ENCODE measurements around the gene FAM118B.

FAM118B gene

GRCh38 chr11:126186708-126187529, 24.7 kb upstream of the FAM118B start:
- DNase-seq (ENCODE audit: low read depth), result no peak

- DNase-seq (ENCODE audit: low read depth), result no peak
Measured at GRCh38 chr11:126188332-126189108, 23.1 kb upstream of the FAM118B start.

DNA sequence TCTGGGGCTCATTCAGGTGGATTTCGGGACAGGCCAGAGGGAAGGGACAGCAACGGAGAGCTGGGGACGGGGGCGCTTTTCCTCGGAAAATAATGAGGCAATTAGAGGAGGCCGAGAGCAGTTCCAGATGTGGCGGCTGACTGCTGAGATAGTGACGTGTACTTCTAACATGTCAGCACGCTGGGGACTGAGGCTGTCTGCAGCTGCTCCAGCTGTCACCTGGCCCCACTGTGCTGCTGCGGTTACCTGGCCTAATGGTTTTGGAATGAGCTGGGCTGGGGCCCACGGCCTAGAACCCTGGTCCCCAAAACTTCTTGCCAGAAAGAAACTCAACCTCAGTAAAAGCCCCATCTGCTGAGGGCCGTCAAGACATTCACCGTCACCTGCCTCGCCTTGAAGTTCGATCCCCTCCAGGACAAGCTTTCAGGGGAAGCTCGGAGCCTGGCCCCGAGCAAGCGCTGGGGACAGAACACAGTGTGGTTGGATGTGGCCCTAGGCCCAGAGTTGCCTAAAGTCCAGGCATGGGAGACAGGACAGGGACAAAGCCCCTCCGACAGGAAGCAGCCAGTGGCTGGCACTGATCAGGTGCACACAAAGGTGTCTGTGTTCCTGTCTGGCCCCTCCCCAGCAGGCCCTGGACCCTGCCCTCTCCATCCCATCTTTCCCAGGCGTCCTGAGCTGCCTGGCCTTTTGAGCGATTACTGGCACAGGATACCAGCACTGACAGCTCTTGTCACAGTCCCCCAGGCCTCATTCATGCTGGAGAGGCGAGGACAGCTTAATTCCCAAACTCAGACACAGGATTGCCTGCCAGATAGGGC, 22.3 kb upstream of the FAM118B start:
- no peak for DNase-seq (ENCODE audit: low read depth)

DNA sequence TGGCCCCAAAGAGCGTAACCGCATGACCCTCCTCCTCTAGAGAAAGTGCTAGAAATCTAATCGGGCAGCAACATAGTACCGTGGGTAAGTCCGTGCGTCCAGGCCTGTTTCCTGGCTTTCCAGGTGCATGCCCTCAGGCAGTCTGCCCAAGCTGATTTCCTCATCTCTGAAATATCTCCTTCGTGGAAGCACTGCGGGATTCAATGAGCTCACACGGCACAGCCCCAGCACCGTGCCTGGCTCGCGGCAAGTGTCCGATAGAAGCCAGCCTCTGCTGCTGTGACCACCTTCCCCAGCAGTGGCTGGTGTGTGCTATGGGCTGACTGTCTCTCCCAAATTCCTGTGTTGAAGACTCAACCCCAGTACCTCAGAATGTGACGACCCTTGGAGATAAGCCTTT, 20.8 kb upstream of the FAM118B start:
- no peak for DNase-seq (ENCODE audit: low read depth)

DNA sequence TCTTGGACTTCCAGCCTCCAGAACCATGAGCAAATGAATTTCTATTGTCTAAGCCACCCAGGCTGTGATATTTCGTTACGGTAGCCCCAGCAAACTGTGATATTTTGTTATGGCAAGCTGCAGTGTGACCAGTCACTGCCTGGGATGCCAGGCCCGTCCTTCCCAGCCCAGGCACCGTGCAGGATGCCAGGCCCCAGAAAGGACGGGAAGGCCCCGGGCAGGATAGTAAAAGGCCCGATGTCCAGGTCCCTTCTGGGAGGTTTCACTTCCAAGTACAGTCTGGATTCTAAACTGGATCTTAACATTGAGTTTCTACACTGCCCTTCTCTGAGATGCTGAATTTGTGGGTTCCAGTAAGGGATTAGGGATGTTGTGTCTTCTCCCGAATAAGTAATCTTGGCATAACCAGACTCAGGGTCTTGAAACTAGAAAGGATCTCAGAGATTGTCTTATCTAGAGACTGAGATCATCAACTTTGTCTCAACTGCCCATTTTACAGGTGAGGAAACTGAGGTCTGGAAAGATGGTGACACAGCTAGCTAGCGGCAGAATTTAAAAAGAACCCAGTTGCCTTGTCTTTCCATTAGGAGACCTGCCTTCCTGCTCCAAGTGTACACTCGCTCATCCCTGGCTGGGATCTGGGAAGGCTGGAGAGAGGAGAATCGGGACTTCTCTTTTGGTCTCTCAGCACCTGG, 20.1 kb upstream of the FAM118B start:
- no peak for DNase-seq (ENCODE audit: low read depth)

- DNase-seq (ENCODE audit: low read depth), result no peak
Measured at GRCh38 chr11:126192361-126192760, 19.2 kb upstream of the FAM118B start.

DNA sequence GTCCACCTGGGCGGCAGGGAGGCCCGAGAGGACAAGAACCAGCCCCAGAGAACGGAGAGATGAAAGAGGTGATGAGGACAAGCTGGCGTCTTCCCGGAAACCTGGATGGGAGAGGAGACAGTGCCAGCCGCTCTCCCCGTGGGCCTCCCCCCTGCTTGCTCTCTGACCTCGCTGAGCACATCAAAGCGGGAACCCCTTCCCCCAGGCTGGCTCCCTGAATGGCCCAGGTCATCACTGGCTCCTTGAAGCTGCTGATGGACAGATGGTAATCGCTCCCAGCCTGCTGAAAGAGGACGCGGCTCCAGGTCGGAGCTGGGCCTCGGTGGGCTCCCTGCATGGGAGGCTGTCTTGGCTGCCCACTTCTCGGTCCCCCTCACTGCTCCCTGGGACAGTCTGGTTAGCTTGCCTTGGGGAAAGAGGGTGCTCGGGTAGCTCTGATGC, 18.5 kb upstream of the FAM118B start:
- DNase-seq (ENCODE audit: low read depth), result no peak

DNA sequence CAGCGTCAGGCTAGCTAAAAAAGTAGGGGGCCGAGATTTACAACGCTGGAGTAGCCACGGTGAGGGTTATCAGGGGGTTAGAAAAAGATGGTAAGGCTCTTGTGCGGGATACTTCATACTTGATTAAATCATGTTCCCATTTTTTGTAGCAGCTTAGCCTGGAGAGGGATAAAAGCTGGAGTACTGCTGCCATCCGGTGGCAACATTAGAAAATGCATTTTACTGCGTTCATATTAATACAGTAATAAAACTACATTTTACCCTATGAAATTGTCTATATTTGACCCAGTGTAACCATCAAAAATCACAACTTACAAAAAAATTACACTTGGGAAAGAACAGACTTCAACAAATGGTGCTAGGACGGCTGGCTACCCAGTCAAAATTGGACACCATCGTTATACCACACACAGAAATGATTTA, 17.4 kb upstream of the FAM118B start:
- peak; percentile 12 for DNase-seq (ENCODE audit: low read depth)

- no peak for DNase-seq (ENCODE audit: low read depth)
Measured at GRCh38 chr11:126195119-126195518, 16.5 kb upstream of the FAM118B start.

DNA sequence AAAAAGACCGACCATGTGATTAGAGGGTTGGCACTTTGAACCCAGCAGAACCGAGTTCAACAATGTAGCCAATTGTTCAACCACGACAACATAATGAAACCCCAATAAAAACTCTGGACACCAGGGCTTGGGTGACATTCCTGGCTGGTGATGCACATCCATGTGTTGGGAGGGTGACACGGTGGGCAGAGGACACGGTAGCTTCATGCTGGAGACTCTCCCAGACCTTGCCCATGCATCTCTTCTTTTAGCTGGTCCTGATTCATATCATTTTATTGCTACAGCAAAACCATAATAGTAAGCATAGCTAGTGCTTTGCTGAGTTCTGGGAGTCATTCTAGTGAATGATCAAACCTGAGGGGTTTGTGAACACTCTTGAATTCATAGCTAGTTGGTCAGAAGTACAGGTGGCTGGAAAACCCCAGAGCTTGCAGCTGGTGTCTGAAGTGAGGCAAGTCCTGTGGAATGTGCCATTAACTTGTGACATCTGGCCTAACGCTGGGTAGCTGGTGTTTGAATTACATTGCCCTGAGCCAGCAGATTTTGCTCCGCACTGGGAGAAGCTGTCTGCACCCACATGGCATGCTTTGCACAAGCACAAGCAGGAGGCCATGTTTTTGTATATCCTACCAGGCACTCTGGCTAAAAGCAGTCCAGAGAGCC, 14.2 kb upstream of the FAM118B start:
- no peak for DNase-seq (ENCODE audit: low read depth)

DNA sequence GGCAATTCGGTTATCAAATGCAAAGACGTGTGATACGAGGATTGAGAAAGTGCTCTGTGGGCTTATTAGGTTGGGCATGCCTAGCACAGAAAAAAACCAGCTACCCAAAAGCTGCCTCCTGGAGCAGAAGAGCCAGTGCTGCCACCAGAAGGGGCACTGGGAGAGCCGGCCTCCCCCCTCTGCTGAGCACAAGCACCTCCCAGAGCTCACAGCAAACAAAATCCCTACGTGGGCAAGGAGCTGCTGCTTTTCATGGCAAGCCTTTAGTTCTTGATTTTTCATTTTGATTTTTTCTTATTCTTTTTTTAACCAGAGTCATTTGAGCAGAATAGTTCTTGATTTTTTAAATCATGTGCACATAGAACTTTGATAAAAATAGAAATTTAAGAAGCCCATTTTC, 12.9 kb upstream of the FAM118B start:
- no peak for DNase-seq (ENCODE audit: low read depth)

GRCh38 chr11:126202646-126203359, 8.8 kb upstream of the FAM118B start:
- no peak for DNase-seq (ENCODE audit: low read depth)

- no peak for DNase-seq (ENCODE audit: low read depth)
Measured at GRCh38 chr11:126205359-126205758, 6.2 kb upstream of the FAM118B start.

GRCh38 chr11:126207896-126208295, 3.7 kb upstream of the FAM118B start:
- DNase-seq (ENCODE audit: low read depth), result no peak

DNA sequence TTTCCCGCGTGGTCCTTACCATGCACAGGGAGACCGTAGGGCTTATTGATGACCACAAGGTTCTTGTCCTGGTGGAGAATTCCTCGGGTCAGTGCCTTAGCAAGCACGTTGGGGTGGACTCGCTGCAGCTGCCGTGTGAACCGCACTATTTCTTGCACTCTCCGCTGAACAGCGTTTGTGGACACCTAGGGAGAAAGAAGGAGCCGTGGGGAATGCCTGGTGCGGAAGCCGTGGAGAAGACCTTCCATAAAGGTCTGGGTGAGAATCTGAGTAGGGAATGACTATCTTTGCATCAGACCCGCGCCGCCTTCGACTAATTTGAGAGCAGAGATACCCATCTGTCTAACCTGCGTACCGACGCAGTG, 729 bp upstream of the FAM118B start:
- no peak for DNase-seq (ENCODE audit: low read depth)

- no peak for DNase-seq (ENCODE audit: low read depth)
Measured at GRCh38 chr11:126212089-126212660, 593 bp downstream of the FAM118B start.

DNA sequence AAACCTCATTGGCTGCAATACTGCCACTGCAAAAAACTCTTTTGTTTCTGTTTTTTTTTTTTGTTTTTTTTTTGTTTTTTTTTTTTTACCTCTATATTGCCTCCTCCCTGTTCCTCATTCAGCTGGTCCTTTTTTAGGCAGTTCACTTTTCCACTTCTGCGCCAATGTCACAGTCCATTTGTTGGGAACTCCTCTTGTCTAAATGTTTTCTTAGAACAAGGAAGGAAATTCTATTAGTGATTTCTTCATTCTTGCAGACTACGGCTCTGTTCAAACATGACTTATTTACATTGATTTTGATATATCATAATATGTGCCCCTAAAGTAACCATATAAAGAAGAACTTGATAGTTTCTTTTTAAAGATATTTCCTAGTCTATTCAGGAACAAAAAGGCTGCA, 2.9 kb downstream of the FAM118B start:
- no peak for DNase-seq (ENCODE audit: low read depth)

- no peak for DNase-seq (ENCODE audit: low read depth)
Measured at GRCh38 chr11:126214841-126215240, 3.3 kb downstream of the FAM118B start.

GRCh38 chr11:126216526-126217305, 5.1 kb downstream of the FAM118B start:
- DNase-seq (ENCODE audit: low read depth), result no peak

- no peak for DNase-seq (ENCODE audit: low read depth)
Measured at GRCh38 chr11:126217491-126217890, 5.9 kb downstream of the FAM118B start.

All from activated T-cell treated with anti-CD3 and anti-CD28 coated beads for 1 hour (primary cell).